PC-3 (cell line): Measurements from ENCODE around the gene CCDC91. TPM values are rescaled to one million over a fixed set of nuclear protein-coding genes. Genes with fewer than 3 reads are reported as not detected.

Experiments used
- ATAC-seq: fragments of 200-7000 bp; cut with Tn5 transposase; 2 replicates; pipeline ENCODE4 v1.9.1; 2020; ENCODE audit warnings: mild to moderate bottlenecking, moderate library complexity
- BruUV-seq: library from RNA; stranded (reverse); fragments of 400-500 nt; replicated peaks from 2 replicates; lab custom pipeline; 2021; lab: Mats Ljungman, UMichigan
- CTCF ChIA-PET: fragments of 300-600 bp; sonication (Branson Sonifier 250); formaldehyde crosslinking; loops from one replicate; lab custom pipeline; 2022; ENCODE audit warnings: antibody characterized with exemption; lab: Charles Lee
- POLR2A ChIA-PET: fragments of 300-600 bp; sonication (Branson Sonifier 250); formaldehyde crosslinking; loops from one replicate; lab custom pipeline; 2022; ENCODE audit warnings: antibody characterized with exemption; ENCODE audit not compliant: unreplicated experiment; lab: Charles Lee
- DNase-seq: peaks from one replicate; pipeline ENCODE4 v3.0.0-alpha.2; 2015
- H2AFZ ChIP-seq: fragments of 300-600 bp; sonication (generic); 2 replicates; pipeline ENCODE4 v1.6.0; 2016; ENCODE audit warnings: antibody characterized with exemption, low read length
- H3F3A ChIP-seq: fragments of 300-600 bp; sonication (generic); one replicate; pipeline ENCODE4 v1.6.0; 2017; ENCODE audit warnings: antibody characterized with exemption, low read length, control low read depth, mild to moderate bottlenecking; ENCODE audit not compliant: unreplicated experiment
- H3K27ac ChIP-seq: fragments of 300-600 bp; sonication (generic); 2 replicates; pipeline ENCODE4 v1.5.1; 2016; ENCODE audit warnings: mild to moderate bottlenecking, low read length
- H3K27me3 ChIP-seq: fragments of 300-600 bp; sonication (generic); 2 replicates; pipeline ENCODE4 v1.6.1; 2016; ENCODE audit warnings: low read length, mixed read lengths
- H3K36me3 ChIP-seq: fragments of 300-600 bp; sonication (generic); 2 replicates; pipeline ENCODE4 v1.6.1; 2016; ENCODE audit warnings: low read depth, mixed run types, low read length, mixed read lengths
- H3K4me1 ChIP-seq: fragments of 300-600 bp; sonication (generic); 2 replicates; pipeline ENCODE4 v1.5.1; 2016; ENCODE audit warnings: low read length; ENCODE audit not compliant: insufficient read depth
- H3K4me2 ChIP-seq: fragments of 300-600 bp; sonication (generic); 2 replicates; pipeline ENCODE4 v1.6.0; 2016; ENCODE audit warnings: low read length
- H3K4me3 ChIP-seq: fragments of 300-600 bp; sonication (generic); 2 replicates; pipeline ENCODE4 v1.5.1; 2016; ENCODE audit warnings: mild to moderate bottlenecking, low read length, mixed read lengths
- H3K79me2 ChIP-seq: fragments of 300-600 bp; sonication (generic); 2 replicates; pipeline ENCODE4 v1.6.1; 2017; ENCODE audit warnings: low read length, mixed read lengths
- H3K9ac ChIP-seq: fragments of 300-600 bp; sonication (generic); 2 replicates; pipeline ENCODE4 v1.6.0; 2016; ENCODE audit warnings: mild to moderate bottlenecking, low read length
- H3K9me2 ChIP-seq: fragments of 300-600 bp; sonication (generic); replicated peaks from 2 replicates; pipeline ENCODE4 v1.6.1; 2016; ENCODE audit warnings: mixed run types, low read length, mixed read lengths
- H3K9me3 ChIP-seq: fragments of 300-600 bp; sonication (generic); 2 replicates; pipeline ENCODE4 v1.6.1; 2016; ENCODE audit warnings: low read length, mixed read lengths
- H4K20me1 ChIP-seq: fragments of 300-600 bp; sonication (generic); 2 replicates; pipeline ENCODE4 v1.6.1; 2016; ENCODE audit warnings: low read length, mixed read lengths
- EZH2 ChIP-seq: fragments of 300-600 bp; sonication (generic); IDR thresholded peaks from one replicate; pipeline ENCODE4 v1.6.1; 2017; ENCODE audit warnings: antibody characterized with exemption, mild to moderate bottlenecking, low read length; ENCODE audit not compliant: unreplicated experiment
- EZH2phosphoT487 ChIP-seq: fragments of 300-600 bp; sonication (generic); IDR thresholded peaks from 2 replicates; pipeline ENCODE4 v1.6.1; 2018; ENCODE audit warnings: mild to moderate bottlenecking, antibody characterized with exemption, low read length, borderline replicate concordance
- intact Hi-C: fragments of 100-400 bp; cut with micrococcal nuclease; formaldehyde crosslinking; loops from 2 replicates; pipeline ENCODE4 v1.9.0; 2023
- total RNA-seq: library from RNA; depleted of rRNA; stranded (reverse); fragments of >200 nt; gene quantifications from 2 replicates; pipeline ENCODE4 v1.2.3, GENCODE V29; 2014
- TF ChIP-seq, protein P1 (sequence below): fragments of 300-600 bp; sonication (generic); conservative IDR thresholded peaks from 2 replicates; pipeline ENCODE4 v1.5.1; 2017; ENCODE audit warnings: antibody characterized with exemption, low read depth, mild to moderate bottlenecking, low read length

Gene CCDC91
- total RNA-seq, 1 experiment from 2014 or later, result 15.7 TPM

DNA sequence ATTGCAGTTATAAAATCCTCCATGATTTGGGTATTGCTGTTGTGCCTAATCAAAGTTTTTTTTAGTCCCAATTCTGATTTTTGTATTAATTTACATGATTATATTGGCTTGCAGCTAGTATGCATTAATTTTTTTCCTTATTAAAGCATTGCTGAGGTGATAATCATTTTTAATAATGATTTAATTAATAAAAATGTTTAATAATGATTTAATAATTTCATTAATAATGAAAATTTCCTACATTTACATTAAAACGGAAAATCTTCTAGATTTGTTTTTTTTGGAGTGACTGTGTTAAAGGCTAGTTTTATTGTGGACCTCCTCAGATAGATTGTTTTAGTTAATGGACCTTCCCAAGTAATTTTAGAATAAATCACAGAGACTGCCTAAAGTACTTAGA lies 79.6 kb downstream of the CCDC91 start:
- ChIA-PET CTCF (no interaction called here), POLR2A (no interaction called here)
- H3F3A ChIP-seq, result no peaks in the 10 kb centered on the region
- ATAC-seq (no peak), DNase-seq (no peak)
- H3K4me1 ChIP-seq, result no peaks in the 10 kb centered on the region
- no peaks in the 10 kb centered on the region for H3K36me3 ChIP-seq
- no peaks in the 10 kb centered on the region for H3K9me2 ChIP-seq
- no peaks in the 10 kb centered on the region for H3K79me2 ChIP-seq
- H3K27me3 ChIP-seq, result no peaks in the 10 kb centered on the region
- intact Hi-C loops, result no loop called here
- H3K27ac ChIP-seq, result no peak overlapping the region
- H2AFZ ChIP-seq, result no peak overlapping the region
- H3K4me3 ChIP-seq, result no peak overlapping the region
- no TSS peak for BruUV-seq
- H3K9ac ChIP-seq, result no peak overlapping the region
- 0 out of 2 replicates have a peak, but pooled peaks cover 3% of the 10 kb centered on the region for H3K9me3 ChIP-seq
- TF ChIP-seq, protein P1, sequence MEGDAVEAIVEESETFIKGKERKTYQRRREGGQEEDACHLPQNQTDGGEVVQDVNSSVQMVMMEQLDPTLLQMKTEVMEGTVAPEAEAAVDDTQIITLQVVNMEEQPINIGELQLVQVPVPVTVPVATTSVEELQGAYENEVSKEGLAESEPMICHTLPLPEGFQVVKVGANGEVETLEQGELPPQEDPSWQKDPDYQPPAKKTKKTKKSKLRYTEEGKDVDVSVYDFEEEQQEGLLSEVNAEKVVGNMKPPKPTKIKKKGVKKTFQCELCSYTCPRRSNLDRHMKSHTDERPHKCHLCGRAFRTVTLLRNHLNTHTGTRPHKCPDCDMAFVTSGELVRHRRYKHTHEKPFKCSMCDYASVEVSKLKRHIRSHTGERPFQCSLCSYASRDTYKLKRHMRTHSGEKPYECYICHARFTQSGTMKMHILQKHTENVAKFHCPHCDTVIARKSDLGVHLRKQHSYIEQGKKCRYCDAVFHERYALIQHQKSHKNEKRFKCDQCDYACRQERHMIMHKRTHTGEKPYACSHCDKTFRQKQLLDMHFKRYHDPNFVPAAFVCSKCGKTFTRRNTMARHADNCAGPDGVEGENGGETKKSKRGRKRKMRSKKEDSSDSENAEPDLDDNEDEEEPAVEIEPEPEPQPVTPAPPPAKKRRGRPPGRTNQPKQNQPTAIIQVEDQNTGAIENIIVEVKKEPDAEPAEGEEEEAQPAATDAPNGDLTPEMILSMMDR, result no peak
- TF ChIP-seq EZH2 (no peak), EZH2phosphoT487 (no peak)
- H4K20me1 ChIP-seq, result no peaks in the 10 kb centered on the region
- H3K4me2 ChIP-seq, result no peak overlapping the region

DNA sequence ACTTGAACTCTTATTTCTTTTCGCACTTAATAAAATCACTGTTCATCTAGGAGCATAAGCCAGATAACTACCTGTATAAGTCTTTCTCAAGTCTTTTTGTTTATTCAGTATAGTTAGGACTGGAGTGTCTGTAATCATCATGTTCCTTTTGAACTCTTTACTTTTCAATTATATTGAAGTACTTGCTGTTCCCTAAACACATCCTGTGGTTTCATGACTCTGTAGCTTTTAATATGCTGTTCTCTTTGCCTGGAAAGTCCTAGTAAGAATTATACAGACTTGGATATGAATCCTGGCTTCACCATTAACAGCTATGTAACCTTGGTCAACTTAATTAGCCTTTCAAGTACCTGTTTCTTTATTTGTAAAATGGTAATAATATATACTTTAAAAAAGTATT lies 88.2 kb downstream of the CCDC91 start:
- Histone ChIP-seq H3K9ac (no peak overlapping the region), H3F3A (no peaks in the 10 kb centered on the region), H3K27ac (no peak overlapping the region), H3K27me3 (no peaks in the 10 kb centered on the region), H3K4me2 (no peak overlapping the region), H3K79me2 (no peaks in the 10 kb centered on the region), H3K4me1 (no peaks in the 10 kb centered on the region), H3K9me3 (0 out of 2 replicates have a peak, but pooled peaks cover 8% of the 10 kb centered on the region), H4K20me1 (no peaks in the 10 kb centered on the region), H3K9me2 (no peaks in the 10 kb centered on the region), H3K36me3 (0 out of 2 replicates have a peak, but pooled peaks cover 4% of the 10 kb centered on the region), H2AFZ (no peak overlapping the region), H3K4me3 (no peak overlapping the region)
- POLR2A ChIA-PET, result no interaction called here
- no peak for TF ChIP-seq EZH2phosphoT487
- TF ChIP-seq EZH2, result no peak
- TF ChIP-seq, protein P1, result no peak
- intact Hi-C loops, result no loop called here
- ATAC-seq, result no peak
- CTCF ChIA-PET, result no interaction called here
- no TSS peak for BruUV-seq
- no peak for DNase-seq

DNA sequence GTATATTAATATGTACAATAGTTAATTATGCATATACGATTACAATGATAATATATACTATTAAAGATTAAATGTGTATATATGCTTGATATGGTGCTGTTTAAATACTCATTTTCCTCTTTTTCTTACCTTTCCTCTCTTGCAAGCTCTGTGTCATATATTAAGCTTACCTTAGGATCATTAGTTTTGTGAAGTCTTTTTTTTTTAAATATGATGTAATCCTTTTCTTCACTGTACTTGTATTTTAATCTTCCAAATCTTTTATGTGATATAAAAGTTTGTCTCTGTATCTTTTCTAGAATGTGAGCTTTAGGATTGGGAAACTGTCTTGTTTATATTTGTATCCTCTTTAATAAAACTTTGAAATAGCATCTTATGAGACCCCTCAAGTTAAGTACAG lies 88.7 kb downstream of the CCDC91 start:
- no peak for ATAC-seq
- DNase-seq, result no peak
- H3F3A ChIP-seq, result no peaks in the 10 kb centered on the region
- no peaks in the 10 kb centered on the region for H3K9me2 ChIP-seq
- H3K4me2 ChIP-seq, result no peak overlapping the region
- no peaks in the 10 kb centered on the region for H3K27me3 ChIP-seq
- H3K36me3 ChIP-seq, result 0 out of 2 replicates have a peak, but pooled peaks cover 4% of the 10 kb centered on the region
- no peaks in the 10 kb centered on the region for H3K79me2 ChIP-seq
- ChIA-PET CTCF (no interaction called here), POLR2A (interaction anchor here (0.6 kb wide), 1 partner anchor 943 kb away, joined by 4 read pairs; no protein-coding TSS in a partner anchor)
- H3K9ac ChIP-seq, result no peak overlapping the region
- BruUV-seq, result no TSS peak
- no peak overlapping the region for H3K4me3 ChIP-seq
- TF ChIP-seq EZH2phosphoT487, result no peak
- no peak for TF ChIP-seq EZH2
- TF ChIP-seq, protein P1, result no peak
- H3K9me3 ChIP-seq, result 0 out of 2 replicates have a peak, but pooled peaks cover 8% of the 10 kb centered on the region
- no peaks in the 10 kb centered on the region for H4K20me1 ChIP-seq
- intact Hi-C loops, result no loop called here
- H3K4me1 ChIP-seq, result no peaks in the 10 kb centered on the region
- H3K27ac ChIP-seq, result no peak overlapping the region
- no peak overlapping the region for H2AFZ ChIP-seq
